Type B pancreatic cell (in vitro differentiated cells): ENCODE results near the gene EXTL2. TPM values are rescaled to one million over a fixed set of nuclear protein-coding genes. Genes with fewer than 3 reads are reported as not detected.
A peak's percentile ranks its signal among the peaks of the same experiment; 100 is the strongest.
"Not testable (repeated sequence)": the region's sequence is repeated elsewhere in the genome, so short reads cannot be mapped to it uniquely, and the experiment has no call there.

ENCODE experiments used
- DNase-seq: peaks from one replicate; pipeline ENCODE4 v3.0.0; 2021; ENCODE audit warnings: mixed read lengths; ENCODE audit not compliant: unreplicated experiment; ENCODE audit errors: extremely low spot score
- H3K27ac Mint-ChIP-seq: 2 replicates; pipeline ENCODE4 v1.8.0; 2021; ENCODE audit warnings: mild to moderate bottlenecking, mixed read lengths
- H3K27me3 Mint-ChIP-seq: 2 replicates; pipeline ENCODE4 v1.8.0; 2021; ENCODE audit warnings: mixed read lengths
- H3K36me3 Mint-ChIP-seq: 2 replicates; pipeline ENCODE4 v1.8.0; 2021; ENCODE audit warnings: mixed read lengths
- H3K4me1 Mint-ChIP-seq: one replicate; pipeline ENCODE4 v1.8.0; 2021; ENCODE audit warnings: mixed read lengths; ENCODE audit not compliant: unreplicated experiment
- H3K4me3 Mint-ChIP-seq: 2 replicates; pipeline ENCODE4 v1.8.0; 2021; ENCODE audit warnings: mild to moderate bottlenecking, mixed read lengths
- H3K9me3 Mint-ChIP-seq: 2 replicates; pipeline ENCODE4 v1.8.0; 2021; ENCODE audit warnings: mixed read lengths
- total RNA-seq: library from RNA; stranded (reverse); gene quantifications from 2 replicates; pipeline ENCODE4 v1.2.1, GENCODE V29; 2021; ENCODE audit warnings: low replicate concordance
- TF ChIP-seq, protein P1 (sequence below): fragments of 200-600 bp; sonication (generic); conservative IDR thresholded peaks from 2 replicates; pipeline ENCODE4 v1.5.0; 2021; ENCODE audit warnings: antibody characterized with exemption, mild to moderate bottlenecking

The EXTL2 gene
- total RNA-seq, 1 donor from 2014 or later: 40.1 TPM

DNA sequence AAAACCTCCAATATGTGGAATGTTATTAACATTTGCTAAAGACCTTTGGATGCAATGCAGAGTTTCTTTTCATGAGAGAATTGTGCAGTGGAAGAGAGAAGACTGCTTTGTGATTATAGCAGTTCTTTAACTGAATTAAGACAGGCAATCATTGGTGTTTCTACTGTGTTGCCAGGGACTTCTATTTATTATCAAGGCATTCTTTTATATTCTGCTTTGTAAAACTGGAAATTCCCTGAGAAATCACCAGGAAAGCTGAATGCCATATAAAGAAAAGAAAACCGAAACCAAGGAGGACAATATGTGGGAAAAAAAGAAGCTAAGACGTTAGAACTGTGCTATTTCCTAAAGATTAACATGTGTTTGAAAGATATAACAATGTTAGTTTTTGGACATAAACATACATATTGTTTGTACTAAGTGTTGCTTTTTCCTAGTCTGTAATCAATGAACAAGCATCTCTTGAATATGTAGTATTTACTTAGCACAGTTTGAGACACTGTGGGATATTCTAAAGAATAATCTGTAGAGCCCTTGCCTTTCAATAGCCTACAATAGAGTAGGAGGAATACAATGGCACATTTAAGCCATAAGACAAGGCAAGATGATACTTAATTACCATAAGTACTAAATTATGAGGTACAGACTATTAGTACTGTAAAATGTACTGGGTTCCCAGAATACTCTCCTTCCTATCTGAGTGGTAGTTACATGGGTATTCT lies 47.1 kb downstream of the EXTL2 start:
- H3K27me3 Mint-ChIP-seq: peaks cover 10% of the 10 kb centered on the region
- no peak overlapping the region for H3K27ac Mint-ChIP-seq
- H3K4me3 Mint-ChIP-seq: no peak overlapping the region
- no peak for DNase-seq
- TF ChIP-seq, protein P1, sequence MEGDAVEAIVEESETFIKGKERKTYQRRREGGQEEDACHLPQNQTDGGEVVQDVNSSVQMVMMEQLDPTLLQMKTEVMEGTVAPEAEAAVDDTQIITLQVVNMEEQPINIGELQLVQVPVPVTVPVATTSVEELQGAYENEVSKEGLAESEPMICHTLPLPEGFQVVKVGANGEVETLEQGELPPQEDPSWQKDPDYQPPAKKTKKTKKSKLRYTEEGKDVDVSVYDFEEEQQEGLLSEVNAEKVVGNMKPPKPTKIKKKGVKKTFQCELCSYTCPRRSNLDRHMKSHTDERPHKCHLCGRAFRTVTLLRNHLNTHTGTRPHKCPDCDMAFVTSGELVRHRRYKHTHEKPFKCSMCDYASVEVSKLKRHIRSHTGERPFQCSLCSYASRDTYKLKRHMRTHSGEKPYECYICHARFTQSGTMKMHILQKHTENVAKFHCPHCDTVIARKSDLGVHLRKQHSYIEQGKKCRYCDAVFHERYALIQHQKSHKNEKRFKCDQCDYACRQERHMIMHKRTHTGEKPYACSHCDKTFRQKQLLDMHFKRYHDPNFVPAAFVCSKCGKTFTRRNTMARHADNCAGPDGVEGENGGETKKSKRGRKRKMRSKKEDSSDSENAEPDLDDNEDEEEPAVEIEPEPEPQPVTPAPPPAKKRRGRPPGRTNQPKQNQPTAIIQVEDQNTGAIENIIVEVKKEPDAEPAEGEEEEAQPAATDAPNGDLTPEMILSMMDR: no peak
- peaks cover 5% of the 10 kb centered on the region for H3K9me3 Mint-ChIP-seq
- H3K4me1 Mint-ChIP-seq: no peaks in the 10 kb centered on the region
- no peaks in the 10 kb centered on the region for H3K36me3 Mint-ChIP-seq

DNA sequence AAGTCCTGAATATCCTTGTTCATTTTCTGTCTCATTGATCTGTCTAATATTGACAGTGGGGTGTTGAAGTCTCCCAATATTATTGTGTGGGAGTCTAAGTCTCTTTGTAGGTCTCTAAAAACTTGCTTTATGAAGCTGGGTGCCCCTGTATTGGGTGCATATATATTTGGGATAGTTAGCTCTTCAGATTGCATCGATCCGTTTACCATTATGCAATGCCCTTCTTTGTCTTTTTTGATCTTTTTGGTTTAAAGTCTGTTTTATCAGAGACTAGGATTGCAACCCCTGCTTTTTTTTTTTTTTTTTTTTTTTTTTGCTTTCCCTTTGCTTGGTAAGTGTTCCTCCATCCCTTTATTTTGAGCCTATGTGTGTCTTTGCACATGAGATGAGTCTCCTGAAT lies 51.5 kb downstream of the EXTL2 start:
- H3K27ac Mint-ChIP-seq, H3K36me3 Mint-ChIP-seq, H3K4me3 Mint-ChIP-seq, H3K27me3 Mint-ChIP-seq, DNase-seq, H3K9me3 Mint-ChIP-seq, H3K4me1 Mint-ChIP-seq: not testable (repeated sequence)

DNA sequence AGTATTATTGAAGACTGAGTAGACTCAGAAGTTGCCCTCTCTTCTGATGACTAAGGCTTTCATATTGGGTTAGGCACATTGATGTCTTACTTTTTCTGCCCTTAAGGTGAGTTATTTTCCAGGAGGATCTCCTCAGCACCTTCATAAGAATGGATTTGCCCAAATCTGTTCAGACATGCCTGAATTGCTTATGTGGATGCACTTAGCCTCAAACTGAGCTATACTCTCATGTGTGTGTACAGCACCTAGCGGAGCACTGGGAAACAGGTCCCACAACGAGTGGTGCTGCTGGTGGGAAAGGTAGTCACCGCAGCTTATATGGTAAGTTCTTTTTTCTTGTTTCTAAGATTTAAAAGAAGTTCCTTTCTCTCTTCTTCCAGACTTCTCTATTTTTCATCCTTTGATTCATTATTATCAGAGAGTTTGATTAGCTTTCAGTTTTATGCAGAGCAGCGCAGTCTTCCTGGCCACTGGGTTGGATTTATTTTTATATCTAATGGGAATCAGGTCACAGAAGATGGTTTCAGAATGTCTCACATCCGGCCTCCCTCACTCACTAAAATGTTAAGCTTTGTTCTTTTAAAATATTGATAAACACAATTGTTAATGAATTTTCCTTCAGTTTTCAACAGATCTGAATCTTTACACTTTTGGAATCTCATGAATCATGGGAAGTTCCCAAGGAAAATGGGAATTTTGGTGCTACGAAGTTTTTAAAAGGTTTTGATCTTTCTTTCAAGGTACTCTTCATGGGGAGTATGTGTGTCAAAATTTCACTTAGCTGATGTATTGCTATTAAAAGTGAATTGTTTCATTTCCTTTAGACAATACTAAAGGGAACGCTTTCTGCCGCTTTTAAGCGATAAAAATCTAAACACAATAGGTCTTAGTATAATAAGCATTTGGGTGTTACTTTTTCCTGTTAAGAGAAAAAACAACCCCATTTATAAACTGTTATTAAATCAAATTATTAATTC lies 58.5 kb downstream of the EXTL2 start:
- H3K4me1 Mint-ChIP-seq: peaks cover 4% of the 10 kb centered on the region
- no peaks in the 10 kb centered on the region for H3K27me3 Mint-ChIP-seq
- no peaks in the 10 kb centered on the region for H3K9me3 Mint-ChIP-seq
- no peak overlapping the region for H3K4me3 Mint-ChIP-seq
- no peak for DNase-seq
- TF ChIP-seq, protein P1: no peak
- no peaks in the 10 kb centered on the region for H3K36me3 Mint-ChIP-seq
- no peak overlapping the region for H3K27ac Mint-ChIP-seq

DNA sequence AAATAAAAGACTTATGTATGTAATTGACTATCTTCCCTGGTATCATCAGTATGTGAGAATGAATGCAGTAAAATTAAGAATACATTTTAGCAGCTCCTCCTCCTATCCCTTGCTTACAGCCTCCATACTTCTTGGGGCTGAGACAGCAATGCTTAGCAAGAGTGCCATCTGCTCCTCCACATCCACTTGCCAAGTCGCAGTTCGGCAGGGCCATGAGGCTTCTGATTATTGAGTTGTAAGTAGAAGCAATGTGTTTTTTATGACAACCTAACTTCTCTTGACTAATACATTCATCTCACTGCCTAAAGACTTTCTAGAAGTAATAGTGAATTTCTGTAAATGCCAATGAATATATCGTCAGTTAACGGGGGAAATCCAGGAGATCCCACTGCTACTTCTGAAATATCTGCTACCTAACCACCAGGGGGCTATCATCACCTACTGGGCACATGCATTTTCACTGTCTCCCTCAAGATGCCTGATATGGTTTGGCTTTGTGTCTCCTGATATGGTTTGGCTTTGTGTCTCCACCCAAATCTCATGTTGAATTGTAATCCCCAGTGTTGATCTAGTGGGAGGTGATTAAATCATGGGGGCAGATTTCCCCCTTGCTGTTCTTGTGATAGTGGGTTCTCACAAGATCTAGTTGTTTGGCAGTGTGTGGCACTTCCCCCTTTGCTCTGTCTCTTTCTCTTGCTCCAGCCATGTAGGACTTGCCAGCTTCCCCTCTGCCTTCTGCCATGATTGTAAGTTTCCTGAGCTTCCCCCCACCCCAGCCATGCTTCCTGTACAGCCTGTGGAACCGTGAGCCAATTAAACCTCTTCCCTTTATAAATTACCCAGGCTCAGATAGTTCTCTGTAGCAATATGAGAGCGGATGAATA lies 59.6 kb downstream of the EXTL2 start:
- DNase-seq: no peak
- H3K9me3 Mint-ChIP-seq: no peaks in the 10 kb centered on the region
- H3K4me1 Mint-ChIP-seq: peaks cover 4% of the 10 kb centered on the region
- no peak overlapping the region for H3K27ac Mint-ChIP-seq
- no peaks in the 10 kb centered on the region for H3K27me3 Mint-ChIP-seq
- no peak overlapping the region for H3K4me3 Mint-ChIP-seq
- TF ChIP-seq, protein P1: peak; percentile 64
- H3K36me3 Mint-ChIP-seq: no peaks in the 10 kb centered on the region

DNA sequence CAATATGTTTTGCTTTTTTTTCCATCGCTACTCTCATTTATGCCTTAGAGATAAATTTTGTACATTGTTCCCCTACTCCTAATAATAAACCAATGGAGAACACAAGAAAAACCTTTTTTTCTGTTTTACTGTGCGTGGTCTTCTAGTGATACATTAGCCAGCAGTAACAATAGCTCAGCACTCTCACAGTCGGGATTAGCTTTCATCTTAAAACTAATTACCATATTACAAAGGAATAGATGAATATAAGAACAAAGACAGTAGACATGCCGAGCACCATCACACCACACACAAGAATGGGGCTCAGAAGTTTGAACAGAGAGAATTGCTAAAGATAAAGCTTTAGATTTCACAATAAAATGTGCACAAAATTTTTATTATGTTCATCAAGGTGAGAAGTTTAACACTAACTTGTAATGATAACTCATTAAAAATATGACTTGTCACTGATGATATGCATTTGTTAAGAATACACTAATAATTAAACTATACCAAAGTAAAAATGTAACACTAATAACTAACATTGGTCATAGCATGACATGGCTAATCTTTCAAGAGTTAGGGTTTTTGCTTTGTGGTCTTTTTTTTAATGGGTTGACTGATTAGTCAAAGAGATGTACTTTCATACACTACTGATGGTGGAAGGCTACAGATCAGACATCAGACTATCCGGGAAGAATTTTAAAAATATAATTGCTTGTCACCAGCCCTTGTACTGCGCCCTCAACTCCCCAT lies 61.8 kb downstream of the EXTL2 start:
- Mint-ChIP-seq H3K9me3 (no peaks in the 10 kb centered on the region), H3K27ac (no peak overlapping the region), H3K36me3 (no peaks in the 10 kb centered on the region), H3K4me1 (peaks cover 4% of the 10 kb centered on the region), H3K4me3 (no peak overlapping the region), H3K27me3 (no peaks in the 10 kb centered on the region)
- no peak for DNase-seq
- TF ChIP-seq, protein P1: no peak

DNA sequence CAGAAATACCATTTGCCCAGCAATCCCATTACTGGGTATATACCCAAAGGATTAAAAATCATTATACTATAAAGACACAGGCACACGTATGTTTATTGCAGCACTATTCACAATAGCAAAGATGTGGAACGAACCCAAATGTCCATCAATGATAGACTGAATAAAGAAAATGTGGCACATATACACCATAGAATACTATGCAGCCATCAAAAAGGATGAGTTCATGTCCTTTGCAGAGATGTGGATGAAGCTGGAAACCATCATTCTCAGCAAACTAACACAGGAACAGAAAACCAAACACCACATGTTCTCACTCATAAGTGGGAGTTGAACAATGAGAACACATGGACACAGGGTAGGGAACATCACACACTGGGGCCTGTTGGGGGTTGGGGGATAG lies 69.0 kb downstream of the EXTL2 start:
- H3K4me1 Mint-ChIP-seq, H3K4me3 Mint-ChIP-seq, H3K27me3 Mint-ChIP-seq, H3K27ac Mint-ChIP-seq, H3K36me3 Mint-ChIP-seq, DNase-seq, H3K9me3 Mint-ChIP-seq: not testable (repeated sequence)
